ENCODE results near the gene MAVS.
"Not testable (repeated sequence)": the region's sequence is repeated elsewhere in the genome, so short reads cannot be mapped to it uniquely, and the experiment has no call there.

Gene MAVS

DNA sequence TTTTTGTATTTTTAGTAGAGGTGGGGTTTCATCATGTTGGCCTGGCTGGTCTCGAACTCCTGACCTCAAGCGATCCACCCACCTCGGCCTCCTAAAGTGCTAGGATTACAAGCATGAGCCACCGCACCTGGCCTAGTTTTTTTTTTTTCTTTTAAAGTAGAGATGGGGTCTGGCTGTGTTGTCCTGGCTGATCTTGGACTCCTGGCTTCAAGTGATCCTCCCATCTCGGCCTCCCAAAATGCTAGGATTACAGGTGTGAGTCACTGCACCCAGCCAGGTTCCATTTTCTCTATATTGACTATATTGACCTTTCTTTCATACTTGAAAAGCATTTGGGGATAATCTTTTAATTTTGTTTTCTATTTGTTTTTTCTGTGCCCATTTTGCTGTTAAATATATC, 55.8 kb downstream of the MAVS start:
- TF ChIP-seq, protein P1, sequence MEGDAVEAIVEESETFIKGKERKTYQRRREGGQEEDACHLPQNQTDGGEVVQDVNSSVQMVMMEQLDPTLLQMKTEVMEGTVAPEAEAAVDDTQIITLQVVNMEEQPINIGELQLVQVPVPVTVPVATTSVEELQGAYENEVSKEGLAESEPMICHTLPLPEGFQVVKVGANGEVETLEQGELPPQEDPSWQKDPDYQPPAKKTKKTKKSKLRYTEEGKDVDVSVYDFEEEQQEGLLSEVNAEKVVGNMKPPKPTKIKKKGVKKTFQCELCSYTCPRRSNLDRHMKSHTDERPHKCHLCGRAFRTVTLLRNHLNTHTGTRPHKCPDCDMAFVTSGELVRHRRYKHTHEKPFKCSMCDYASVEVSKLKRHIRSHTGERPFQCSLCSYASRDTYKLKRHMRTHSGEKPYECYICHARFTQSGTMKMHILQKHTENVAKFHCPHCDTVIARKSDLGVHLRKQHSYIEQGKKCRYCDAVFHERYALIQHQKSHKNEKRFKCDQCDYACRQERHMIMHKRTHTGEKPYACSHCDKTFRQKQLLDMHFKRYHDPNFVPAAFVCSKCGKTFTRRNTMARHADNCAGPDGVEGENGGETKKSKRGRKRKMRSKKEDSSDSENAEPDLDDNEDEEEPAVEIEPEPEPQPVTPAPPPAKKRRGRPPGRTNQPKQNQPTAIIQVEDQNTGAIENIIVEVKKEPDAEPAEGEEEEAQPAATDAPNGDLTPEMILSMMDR (conservative IDR thresholded peaks at IDR 0.05; ENCODE audit: low read depth, low read length) = no peak
- Histone ChIP-seq H3K27ac (no peak overlapping the region), H3K9ac (no peak overlapping the region), H3K4me1 (ENCODE audit: low read depth, poor library complexity, severe bottlenecking) (peaks cover 14% of the 10 kb centered on the region), H3K4me3 (IDR thresholded peaks at IDR 0.05; ENCODE audit: insufficient read depth, low read depth, low read length) (no peak overlapping the region), H4K20me1 (ENCODE audit: insufficient read depth) (peaks cover 11% of the 10 kb centered on the region), H3K36me3 (ENCODE audit: insufficient read depth) (no peaks in the 10 kb centered on the region), H3K4me2 (no peak overlapping the region), H2AFZ (ENCODE audit: low read depth) (no peak overlapping the region), H3K27me3 (ENCODE audit: insufficient read depth, low read depth) (no peaks in the 10 kb centered on the region), H3K79me2 (ENCODE audit: insufficient read depth, low read depth) (peaks cover 97% of the 10 kb centered on the region)

- H3K4me1 ChIP-seq (ENCODE audit: low read depth, poor library complexity, severe bottlenecking) = peaks cover 23% of the 10 kb centered on the region
- H3K9ac ChIP-seq = no peak overlapping the region
- H2AFZ ChIP-seq (ENCODE audit: low read depth) = no peak overlapping the region
- no peak overlapping the region for H3K4me2 ChIP-seq
- 0 out of 2 replicates have a peak, but pooled peaks cover 12% of the 10 kb centered on the region for H4K20me1 ChIP-seq (ENCODE audit: insufficient read depth)
- H3K27ac ChIP-seq = no peak overlapping the region
- H3K79me2 ChIP-seq (ENCODE audit: insufficient read depth, low read depth) = peaks cover 93% of the 10 kb centered on the region
- TF ChIP-seq, protein P1 (conservative IDR thresholded peaks at IDR 0.05; ENCODE audit: low read depth, low read length) = no peak
- H3K36me3 ChIP-seq (ENCODE audit: insufficient read depth) = no peaks in the 10 kb centered on the region
- H3K4me3 ChIP-seq (IDR thresholded peaks at IDR 0.05; ENCODE audit: insufficient read depth, low read depth, low read length) = no peak overlapping the region
- H3K27me3 ChIP-seq (ENCODE audit: insufficient read depth, low read depth) = no peaks in the 10 kb centered on the region
These were observed 57.6 kb downstream of the MAVS start for GRCh38 chr20:3904224-3904623.

- 0 out of 2 replicates have a peak, but pooled peaks cover 12% of the 10 kb centered on the region for H4K20me1 ChIP-seq (ENCODE audit: insufficient read depth)
- TF ChIP-seq, protein P1 (conservative IDR thresholded peaks at IDR 0.05; ENCODE audit: low read depth, low read length) = no peak
- no peaks in the 10 kb centered on the region for H3K27me3 ChIP-seq (ENCODE audit: insufficient read depth, low read depth)
- no peak overlapping the region for H3K4me2 ChIP-seq
- H3K27ac ChIP-seq = no peak overlapping the region
- peaks cover 27% of the 10 kb centered on the region for H3K4me1 ChIP-seq (ENCODE audit: low read depth, poor library complexity, severe bottlenecking)
- no peak overlapping the region for H3K9ac ChIP-seq
- H3K79me2 ChIP-seq (ENCODE audit: insufficient read depth, low read depth) = peaks cover 87% of the 10 kb centered on the region
- H3K4me3 ChIP-seq (IDR thresholded peaks at IDR 0.05; ENCODE audit: insufficient read depth, low read depth, low read length) = no peak overlapping the region
- no peak overlapping the region for H2AFZ ChIP-seq (ENCODE audit: low read depth)
- H3K36me3 ChIP-seq (ENCODE audit: insufficient read depth) = no peaks in the 10 kb centered on the region
These were observed 58.2 kb downstream of the MAVS start for GRCh38 chr20:3904857-3905256.

GRCh38 chr20:3906744-3907721, 60.4 kb downstream of the MAVS start:
- H4K20me1 ChIP-seq (ENCODE audit: insufficient read depth) = 0 out of 2 replicates have a peak, but pooled peaks cover 12% of the 10 kb centered on the region

GRCh38 chr20:3908667-3909066, 62.0 kb downstream of the MAVS start:
- Histone ChIP-seq H3K79me2 (ENCODE audit: insufficient read depth, low read depth) (peaks cover 54% of the 10 kb centered on the region), H3K36me3 (ENCODE audit: insufficient read depth) (no peaks in the 10 kb centered on the region), H4K20me1 (ENCODE audit: insufficient read depth) (0 out of 2 replicates have a peak, but pooled peaks cover 12% of the 10 kb centered on the region), H3K4me1 (ENCODE audit: low read depth, poor library complexity, severe bottlenecking) (peaks cover 21% of the 10 kb centered on the region), H3K9ac (no peak overlapping the region), H3K4me3 (IDR thresholded peaks at IDR 0.05; ENCODE audit: insufficient read depth, low read depth, low read length) (no peak overlapping the region), H3K27me3 (ENCODE audit: insufficient read depth, low read depth) (no peaks in the 10 kb centered on the region), H3K27ac (no peak overlapping the region), H2AFZ (ENCODE audit: low read depth) (no peak overlapping the region), H3K4me2 (no peak overlapping the region)
- TF ChIP-seq, protein P1 (conservative IDR thresholded peaks at IDR 0.05; ENCODE audit: low read depth, low read length) = no peak

More at GRCh38 chr20:3906744-3907721, 60.4 kb downstream of the MAVS start:
- not testable (repeated sequence) for H3K27ac ChIP-seq; H3K27me3 ChIP-seq (ENCODE audit: insufficient read depth, low read depth); H3K36me3 ChIP-seq (ENCODE audit: insufficient read depth); H2AFZ ChIP-seq (ENCODE audit: low read depth); H3K9ac ChIP-seq; H3K4me2 ChIP-seq; H3K4me3 ChIP-seq (IDR thresholded peaks at IDR 0.05; ENCODE audit: insufficient read depth, low read depth, low read length)
- H3K4me1 ChIP-seq (ENCODE audit: low read depth, poor library complexity, severe bottlenecking) = peaks cover 21% of the 10 kb centered on the region
- peaks cover 70% of the 10 kb centered on the region for H3K79me2 ChIP-seq (ENCODE audit: insufficient read depth, low read depth)

Data from KMS-11 (cell line).